H1 (cell line): ENCODE results near the gene KCNH8. TPM values are rescaled to one million over a fixed set of nuclear protein-coding genes. Genes with fewer than 3 reads are reported as not detected.

ENCODE experiments used
- CTCF ChIA-PET: fragments of 300-600 bp; sonication (Branson Sonifier 250); formaldehyde crosslinking; loops from one replicate; lab custom pipeline; 2021; ENCODE audit not compliant: partially characterized antibody; lab: Charles Lee
- POLR2A ChIA-PET: fragments of 300-600 bp; sonication (Branson Sonifier 250); formaldehyde crosslinking; loops from one replicate; lab custom pipeline; 2021; ENCODE audit warnings: inconsistent platforms; ENCODE audit not compliant: partially characterized antibody; lab: Charles Lee
- DNase-seq, 2 experiments: peaks; one replicate each; pipeline versions ENCODE4 v3.0.0 to v3.0.0-alpha.2; 2010 to 2022; ENCODE audit warnings: low spot score in 2 of 2, low read depth in 1 of 2, mixed read lengths in 1 of 2
- FAIRE-seq: peaks from 2 replicates; lab custom pipeline; 2011; peaks lifted over from hg19 to GRCh38; lab: Jason Lieb, UNC
- H2AFZ ChIP-seq: 2 replicates; pipeline ENCODE4 v1.8.1; 2012; ENCODE audit warnings: low read length, inconsistent platforms
- H2AK5ac ChIP-seq: 2 replicates; pipeline ENCODE4 v1.6.1; 2013; ENCODE audit warnings: low read depth, low read length
- H2BK120ac ChIP-seq: replicated peaks from 2 replicates; pipeline ENCODE3; 2013; ENCODE audit warnings: low read depth, low read length, inconsistent platforms
- H2BK12ac ChIP-seq: 2 replicates; pipeline ENCODE4 v1.6.1; 2013; ENCODE audit warnings: low read depth, low read length
- H2BK15ac ChIP-seq: 2 replicates; pipeline ENCODE4 v1.6.1; 2013; ENCODE audit warnings: low read length
- H2BK20ac ChIP-seq: 2 replicates; pipeline ENCODE4 v1.6.1; 2013; ENCODE audit warnings: low read length
- H2BK5ac ChIP-seq: 2 replicates; pipeline ENCODE4 v1.6.1; 2013; ENCODE audit warnings: low read depth, low read length
- H3K14ac ChIP-seq: 2 replicates; pipeline ENCODE4 v1.6.1; 2013; ENCODE audit warnings: inconsistent platforms; ENCODE audit not compliant: insufficient read length
- H3K18ac ChIP-seq: 2 replicates; pipeline ENCODE4 v1.6.1; 2013; ENCODE audit warnings: low read length; ENCODE audit errors: extremely low read depth
- H3K23ac ChIP-seq: 2 replicates; pipeline ENCODE4 v1.6.1; 2013; ENCODE audit warnings: inconsistent platforms; ENCODE audit not compliant: insufficient read length
- H3K23me2 ChIP-seq: 2 replicates; pipeline ENCODE4 v1.6.1; 2013; ENCODE audit warnings: low read depth, low read length
- H3K27ac ChIP-seq: 2 replicates; pipeline ENCODE4 v1.6.1; 2011; ENCODE audit warnings: low read depth, low read length, inconsistent platforms
- H3K27me3 ChIP-seq, 4 experiments: replicated peaks in 1 of 4; 1 replicate in 1 of 4; 2 replicates in 3 of 4; pipeline versions ENCODE4 v1.6.1 to v1.8.1; 2011 to 2013; ENCODE audit warnings: low read length in 3 of 4, mild to moderate bottlenecking in 3 of 4, inconsistent platforms in 2 of 4, mixed read lengths in 2 of 4, moderate library complexity in 1 of 4; ENCODE audit not compliant: control insufficient read depth in 3 of 4, insufficient read depth in 3 of 4; ENCODE audit errors: extremely low read depth in 1 of 4
- H3K36me3 ChIP-seq, 4 experiments: 2 replicates each; pipeline versions ENCODE4 v1.6.1 to v1.8.1; 2011 to 2013; ENCODE audit warnings: mild to moderate bottlenecking in 4 of 4, low read length in 3 of 4, moderate library complexity in 2 of 4, control low read depth in 1 of 4, inconsistent platforms in 1 of 4; ENCODE audit not compliant: insufficient read depth in 4 of 4, control insufficient read depth in 2 of 4
- H3K4ac ChIP-seq: replicated peaks from 2 replicates; pipeline ENCODE3; 2013; ENCODE audit warnings: low read length, low read depth, mixed read lengths, inconsistent platforms; ENCODE audit not compliant: insufficient read length
- H3K4me1 ChIP-seq, 4 experiments: replicated peaks in 1 of 4; 1 replicate in 1 of 4; 2 replicates in 3 of 4; pipeline versions ENCODE4 v1.6.1 to v1.8.1; 2011 to 2013; ENCODE audit warnings: low read length in 3 of 4, inconsistent platforms in 2 of 4, mixed read lengths in 1 of 4; ENCODE audit not compliant: insufficient read depth in 4 of 4, control insufficient read depth in 3 of 4
- H3K4me2 ChIP-seq, 2 experiments: 2 replicates each; pipeline versions ENCODE4 v1.6.1 to v1.8.1; 2011 to 2013; ENCODE audit warnings: low read depth in 2 of 2, low read length in 2 of 2, control low read depth in 1 of 2, inconsistent platforms in 1 of 2, mild to moderate bottlenecking in 1 of 2; ENCODE audit not compliant: insufficient read depth in 1 of 2
- H3K4me3 ChIP-seq, 4 experiments: fragments of 200-600, 300-600 bp in 1 of 4; sonication (generic), shearing (Covaris generic), sonication (Bioruptor Twin) in 1 of 4; 2 replicates each; pipeline versions ENCODE4 v1.5.1 to v1.8.1; 2011 to 2016; ENCODE audit warnings: low read length in 4 of 4, low read depth in 3 of 4, control low read depth in 2 of 4, inconsistent platforms in 2 of 4, mild to moderate bottlenecking in 2 of 4, mixed read lengths in 1 of 4, moderate library complexity in 1 of 4; ENCODE audit not compliant: insufficient read depth in 2 of 4; ENCODE audit errors: extremely low read depth in 1 of 4
- H3K56ac ChIP-seq: replicated peaks from 2 replicates; pipeline ENCODE3; 2013; ENCODE audit warnings: low read depth, mild to moderate bottlenecking, mixed read lengths, low read length, inconsistent platforms; ENCODE audit not compliant: insufficient read length
- H3K79me1 ChIP-seq: 2 replicates; pipeline ENCODE4 v1.6.1; 2013; ENCODE audit warnings: low read depth, low read length, control low read depth
- H3K79me2 ChIP-seq, 2 experiments: 2 replicates each; pipeline versions ENCODE4 v1.6.1 to v1.8.1; 2012 to 2013; ENCODE audit warnings: low read length in 2 of 2, mild to moderate bottlenecking in 2 of 2, inconsistent platforms in 1 of 2; ENCODE audit not compliant: insufficient read depth in 2 of 2, control insufficient read depth in 1 of 2
- H3K9ac ChIP-seq, 4 experiments: replicated peaks in 1 of 4; 1 replicate in 1 of 4; 2 replicates in 3 of 4; pipeline versions ENCODE4 v1.6.1 to v1.8.1; 2011 to 2013; ENCODE audit warnings: low read depth in 3 of 4, low read length in 3 of 4, control low read depth in 2 of 4, mild to moderate bottlenecking in 2 of 4, moderate library complexity in 2 of 4, inconsistent platforms in 1 of 4; ENCODE audit errors: extremely low read depth in 1 of 4
- H3K9me3 ChIP-seq, 2 experiments: 2 replicates each; pipeline versions ENCODE4 v1.6.1 to v1.8.1; 2012 to 2013; ENCODE audit warnings: mild to moderate bottlenecking in 2 of 2, moderate library complexity in 2 of 2, control low read depth in 1 of 2, inconsistent platforms in 1 of 2, low read depth in 1 of 2, low read length in 1 of 2, mixed read lengths in 1 of 2; ENCODE audit not compliant: insufficient read depth in 2 of 2
- H4K20me1 ChIP-seq, 2 experiments: replicated peaks in 1 of 2; 2 replicates each; pipeline versions ENCODE3 to v1.8.1; 2011 to 2013; ENCODE audit warnings: inconsistent platforms in 2 of 2, low read length in 2 of 2, mild to moderate bottlenecking in 1 of 2; ENCODE audit not compliant: insufficient read depth in 2 of 2, control insufficient read depth in 1 of 2
- H4K5ac ChIP-seq: 2 replicates; pipeline ENCODE4 v1.6.1; 2013; ENCODE audit warnings: low read length, low read depth, mixed read lengths, inconsistent platforms; ENCODE audit not compliant: insufficient read length
- H4K8ac ChIP-seq: 2 replicates; pipeline ENCODE4 v1.8.0; 2013; ENCODE audit warnings: mild to moderate bottlenecking, moderate library complexity, low read length, inconsistent platforms; ENCODE audit not compliant: insufficient read depth; ENCODE audit errors: extremely low read depth
- H4K91ac ChIP-seq: replicated peaks from 2 replicates; pipeline ENCODE3; 2013; ENCODE audit warnings: low read length, mixed read lengths, inconsistent platforms; ENCODE audit not compliant: insufficient read length
- BCL11A ChIP-seq, 2 experiments: IDR thresholded peaks; one replicate each; pipeline ENCODE4 v1.6.1; 2011; ENCODE audit warnings: low read depth in 2 of 2, low read length in 2 of 2, mild to moderate bottlenecking in 2 of 2
- BRCA1 ChIP-seq: IDR thresholded peaks from 2 replicates; pipeline ENCODE4 v1.6.1; 2012; ENCODE audit warnings: low read depth, low read length, improper control_type of control experiment
- CBX5 ChIP-seq: fragments of 300-800, 300-1000 bp; sonication (generic); IDR thresholded peaks from 2 replicates; pipeline ENCODE4 v1.7.1; 2016; ENCODE audit warnings: antibody characterized with exemption, low read length, low read depth
- CHD1 ChIP-seq: IDR thresholded peaks from 2 replicates; pipeline ENCODE4 v1.6.1; 2012; ENCODE audit warnings: low read depth, low read length, improper control_type of control experiment
- CREB1 ChIP-seq: IDR thresholded peaks from 2 replicates; pipeline ENCODE4 v1.6.1; 2012; ENCODE audit warnings: inconsistent platforms
- JUND ChIP-seq: IDR thresholded peaks from 2 replicates; pipeline ENCODE4 v1.6.1; 2011; ENCODE audit warnings: mild to moderate bottlenecking, improper control_type of control experiment, low read length
- POLR2A ChIP-seq, 2 experiments: IDR thresholded peaks; 1 replicate in 1 of 2; 2 replicates in 1 of 2; pipeline ENCODE4 v1.6.1; 2011; ENCODE audit warnings: low read depth in 2 of 2, low read length in 2 of 2, mild to moderate bottlenecking in 2 of 2; ENCODE audit errors: control extremely low read depth in 1 of 2
- RNF2 ChIP-seq: fragments of 200-900, 300-1000 bp; sonication (generic); IDR thresholded peaks from 2 replicates; pipeline ENCODE4 v1.7.1; 2016; ENCODE audit warnings: borderline replicate concordance, low read depth, mild to moderate bottlenecking, antibody characterized with exemption, low read length; ENCODE audit not compliant: poor library complexity, severe bottlenecking; ENCODE audit errors: missing control alignments
- SP1 ChIP-seq: IDR thresholded peaks from 2 replicates; pipeline ENCODE4 v1.6.1; 2011; ENCODE audit warnings: low read depth, low read length
- SP4 ChIP-seq: IDR thresholded peaks from 2 replicates; pipeline ENCODE4 v1.6.1; 2012; ENCODE audit warnings: low read length, inconsistent platforms
- SRF ChIP-seq: IDR thresholded peaks from 2 replicates; pipeline ENCODE4 v1.6.1; 2011; ENCODE audit warnings: mild to moderate bottlenecking, low read depth, low read length, moderate library complexity
- TBP ChIP-seq: IDR thresholded peaks from 2 replicates; pipeline ENCODE4 v1.6.1; 2011; ENCODE audit warnings: low read depth, low read length, improper control_type of control experiment
- TCF12 ChIP-seq: IDR thresholded peaks from 2 replicates; pipeline ENCODE4 v1.6.1; 2011; ENCODE audit warnings: low read depth, mild to moderate bottlenecking, low read length
- TEAD4 ChIP-seq: IDR thresholded peaks from 2 replicates; pipeline ENCODE4 v1.6.1; 2012; ENCODE audit warnings: low read depth, low read length, inconsistent platforms, mixed read lengths
- WGBS, 2 experiments: shearing (Covaris generic) in 1 of 2; methylation state at CpG; one replicate each; pipeline versions ENCODE4 v1.1.6 to v1.1.7; 2013 to 2015; ENCODE audit warnings: low lambda C conversion rate in 2 of 2, mixed read lengths in 2 of 2, inconsistent platforms in 1 of 2, low coverage in 1 of 2, missing lambda C conversion rate in 1 of 2; ENCODE audit not compliant: insufficient replicate concordance in 2 of 2, insufficient coverage in 1 of 2, insufficient read length in 1 of 2; ENCODE audit errors: extremely low coverage in 1 of 2, missing lambda C conversion rate in 1 of 2; 5-methylcytosine and 5-hydroxymethylcytosine counted together
- polyA plus RNA-seq, 7 experiments: library from polyadenylated mRNA; depleted of rRNA in 3 of 7; stranded (reverse) in 5 of 7; unstranded in 2 of 7; fragments of >200 nt in 5 of 7; fragments of 200-250 nt in 2 of 7; gene quantifications; 1 replicate in 5 of 7; 2 replicates in 1 of 7; 4 replicates in 1 of 7; pipeline versions ENCODE4 v1.2.1 to v1.2.3, GENCODE V29; 2011 to 2013; ENCODE audit warnings: missing spikeins in 2 of 7, mixed read lengths in 2 of 7
- total RNA-seq: library from RNA; stranded (reverse); fragmentation: NEBNext Ultra II Directional; extraction: Animal tissue kit (Norgen Biotek cat#: 25700); gene quantifications from 2 replicates; pipeline ENCODE4 v1.2.1, GENCODE V29; 2021
- TF ChIP-seq, protein P1 (sequence below): IDR thresholded peaks from 2 replicates; pipeline ENCODE4 v1.6.1; 2012; ENCODE audit warnings: low read length, inconsistent platforms

Gene KCNH8
- total and polyA plus RNA-seq, 2 of the 8 experiments (the other 6 are each of a cell fraction or from before 2014, with no cell fraction given): 2.2 to 2.4 TPM

DNA sequence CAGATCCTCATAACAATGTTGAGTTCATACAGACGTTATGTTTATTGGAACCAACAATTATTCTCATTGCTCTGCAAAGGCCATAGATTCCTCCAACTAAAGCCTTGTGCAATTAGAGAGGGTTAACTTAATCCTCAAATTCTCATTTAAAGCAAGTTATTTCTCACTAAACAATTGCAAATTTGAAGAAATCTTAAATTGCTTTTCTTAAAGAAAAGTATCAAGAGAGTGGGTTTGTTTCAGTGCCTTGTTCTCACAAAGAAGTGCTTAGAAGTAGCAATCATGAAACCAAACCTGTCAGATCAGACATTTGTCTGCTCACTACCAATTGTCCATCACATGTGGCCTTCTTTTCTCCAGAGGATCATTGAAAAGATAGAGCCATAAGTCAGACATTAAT lies 124.8 kb downstream of the KCNH8 start:
- H3K23ac ChIP-seq: no peak overlapping the region
- DNase-seq: no peak
- no peak overlapping the region for H3K14ac ChIP-seq
- no peak overlapping the region for H3K9ac ChIP-seq
- H3K23me2 ChIP-seq: no peaks in the 10 kb centered on the region
- no peak overlapping the region for H3K27ac ChIP-seq
- no peak overlapping the region for H2AFZ ChIP-seq
- H2AK5ac ChIP-seq: no peak overlapping the region
- H3K4me1 ChIP-seq: peaks cover 0 to 6% (median 2%) of the 10 kb centered on the region in 4 experiments; a peak in 3 of 7 replicates
- H2BK15ac ChIP-seq: no peak overlapping the region
- no peaks in the 10 kb centered on the region for H4K20me1 ChIP-seq
- TF ChIP-seq BCL11A (IDR thresholded peaks at IDR 0.05; ENCODE audit: low read depth in 2 of 2, low read length in 2 of 2): no peak
- no peak for TF ChIP-seq TBP
- no peak for TF ChIP-seq BRCA1
- no peak for TF ChIP-seq TEAD4
- no peak for TF ChIP-seq SRF
- no peak for TF ChIP-seq TCF12
- TF ChIP-seq SP4: no peak
- TF ChIP-seq, protein P1, sequence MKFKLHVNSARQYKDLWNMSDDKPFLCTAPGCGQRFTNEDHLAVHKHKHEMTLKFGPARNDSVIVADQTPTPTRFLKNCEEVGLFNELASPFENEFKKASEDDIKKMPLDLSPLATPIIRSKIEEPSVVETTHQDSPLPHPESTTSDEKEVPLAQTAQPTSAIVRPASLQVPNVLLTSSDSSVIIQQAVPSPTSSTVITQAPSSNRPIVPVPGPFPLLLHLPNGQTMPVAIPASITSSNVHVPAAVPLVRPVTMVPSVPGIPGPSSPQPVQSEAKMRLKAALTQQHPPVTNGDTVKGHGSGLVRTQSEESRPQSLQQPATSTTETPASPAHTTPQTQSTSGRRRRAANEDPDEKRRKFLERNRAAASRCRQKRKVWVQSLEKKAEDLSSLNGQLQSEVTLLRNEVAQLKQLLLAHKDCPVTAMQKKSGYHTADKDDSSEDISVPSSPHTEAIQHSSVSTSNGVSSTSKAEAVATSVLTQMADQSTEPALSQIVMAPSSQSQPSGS: no peak
- no peak for TF ChIP-seq CHD1
- no peak for TF ChIP-seq CREB1
- TF ChIP-seq SP1: no peak
- TF ChIP-seq CBX5: no peak
- no peak for TF ChIP-seq POLR2A (IDR thresholded peaks at IDR 0.05; ENCODE audit: control extremely low read depth in 1 of 2, low read depth in 2 of 2, low read length in 2 of 2)
- no peak for TF ChIP-seq JUND
- TF ChIP-seq RNF2: no peak
- TF ChIP-seq, all 59 proteins: peak for 0
- H3K9me3 ChIP-seq: no peaks in the 10 kb centered on the region
- H2BK120ac ChIP-seq: no peak overlapping the region
- no peak overlapping the region for H2BK12ac ChIP-seq
- H3K4ac ChIP-seq: no peak overlapping the region
- no peak overlapping the region for H4K5ac ChIP-seq
- no peaks in the 10 kb centered on the region for H3K79me1 ChIP-seq
- H2BK20ac ChIP-seq: no peak overlapping the region
- no peaks in the 10 kb centered on the region for H3K79me2 ChIP-seq
- WGBS, 2 experiments: 93% methylated on average over 1 of the region's 1 CpG; no CpG with 5 or more reads in 1 of the 2 experiments
- H3K4me2 ChIP-seq: no peak overlapping the region
- H4K91ac ChIP-seq: no peak overlapping the region
- no peak overlapping the region for H4K8ac ChIP-seq
- H3K4me3 ChIP-seq: no peak overlapping the region
- no peak overlapping the region for H2BK5ac ChIP-seq
- H3K27me3 ChIP-seq: no peaks in the 10 kb centered on the region
- H3K56ac ChIP-seq: no peak overlapping the region
- POLR2A ChIA-PET: no interaction called here
- no peak overlapping the region for H3K18ac ChIP-seq
- no peak for FAIRE-seq
- CTCF ChIA-PET: interaction anchor here (1.0 kb wide), 1 partner anchor 593 kb away, joined by 3 read pairs; no protein-coding TSS in a partner anchor
- H3K36me3 ChIP-seq: no peaks in the 10 kb centered on the region
